NCI-H2196 (cell line): ENCODE measurements around the gene ZNF331.

ENCODE experiments used
- DNase-seq: peaks from one replicate; lab custom pipeline; 2025; ENCODE audit not compliant: unreplicated experiment; lab: John Stamatoyannopoulos, UW

ZNF331 gene

GRCh38 chr19:53571339-53571738 lies 33.4 kb downstream of the ZNF331 start:
- no peak for DNase-seq

GRCh38 chr19:53576941-53577653 lies 39.2 kb downstream of the ZNF331 start:
- no peak for DNase-seq

GRCh38 chr19:53577968-53578367 lies 40.0 kb downstream of the ZNF331 start:
- no peak for DNase-seq

GRCh38 chr19:53579518-53579917 lies 41.6 kb downstream of the ZNF331 start:
- DNase-seq, result no peak

- DNase-seq, result no peak
Observed at GRCh38 chr19:53580871-53581835, 43.2 kb downstream of the ZNF331 start.

- no peak for DNase-seq
Observed at GRCh38 chr19:53581871-53582279, 43.9 kb downstream of the ZNF331 start.

GRCh38 chr19:53583181-53583580 lies 45.2 kb downstream of the ZNF331 start:
- DNase-seq, result no peak

- no peak for DNase-seq
Observed at GRCh38 chr19:53586277-53586691, 48.3 kb downstream of the ZNF331 start.

- DNase-seq, result no peak
Observed at GRCh38 chr19:53594811-53595509, 57.0 kb downstream of the ZNF331 start.

GRCh38 chr19:53595510-53595867 lies 57.5 kb downstream of the ZNF331 start:
- DNase-seq, result no peak

GRCh38 chr19:53596056-53596455 lies 58.1 kb downstream of the ZNF331 start:
- no peak for DNase-seq

GRCh38 chr19:53597023-53597422 lies 59.1 kb downstream of the ZNF331 start:
- DNase-seq, result no peak

- no peak for DNase-seq
Observed at GRCh38 chr19:53598361-53598760, 60.4 kb downstream of the ZNF331 start.

- DNase-seq, result no peak
Observed at GRCh38 chr19:53600217-53600616, 62.3 kb downstream of the ZNF331 start.

GRCh38 chr19:53606031-53606430 lies 68.1 kb downstream of the ZNF331 start:
- no peak for DNase-seq

GRCh38 chr19:53608381-53608780 lies 70.4 kb downstream of the ZNF331 start:
- DNase-seq, result no peak

- no peak for DNase-seq
Observed at GRCh38 chr19:53612762-53613526, 75.0 kb downstream of the ZNF331 start.

GRCh38 chr19:53621885-53622740 lies 84.2 kb downstream of the ZNF331 start:
- DNase-seq, result no peak

- DNase-seq, result no peak
Observed at GRCh38 chr19:53624771-53625545, 87.0 kb downstream of the ZNF331 start.
